GM12873 (cell line): Measurements from ENCODE around the gene ZNF79.

Experiments
- TF ChIP-seq, protein P1 (sequence below): IDR thresholded peaks from 2 replicates; pipeline ENCODE4 v1.5.1; 2012; ENCODE audit warnings: low read depth, mild to moderate bottlenecking, moderate library complexity, low read length, control low read depth; ENCODE audit not compliant: insufficient read depth; ENCODE audit errors: missing control alignments

Gene ZNF79

GRCh38 chr9:127398715-127399400, 25.3 kb upstream of the ZNF79 start:
- TF ChIP-seq, protein P1, sequence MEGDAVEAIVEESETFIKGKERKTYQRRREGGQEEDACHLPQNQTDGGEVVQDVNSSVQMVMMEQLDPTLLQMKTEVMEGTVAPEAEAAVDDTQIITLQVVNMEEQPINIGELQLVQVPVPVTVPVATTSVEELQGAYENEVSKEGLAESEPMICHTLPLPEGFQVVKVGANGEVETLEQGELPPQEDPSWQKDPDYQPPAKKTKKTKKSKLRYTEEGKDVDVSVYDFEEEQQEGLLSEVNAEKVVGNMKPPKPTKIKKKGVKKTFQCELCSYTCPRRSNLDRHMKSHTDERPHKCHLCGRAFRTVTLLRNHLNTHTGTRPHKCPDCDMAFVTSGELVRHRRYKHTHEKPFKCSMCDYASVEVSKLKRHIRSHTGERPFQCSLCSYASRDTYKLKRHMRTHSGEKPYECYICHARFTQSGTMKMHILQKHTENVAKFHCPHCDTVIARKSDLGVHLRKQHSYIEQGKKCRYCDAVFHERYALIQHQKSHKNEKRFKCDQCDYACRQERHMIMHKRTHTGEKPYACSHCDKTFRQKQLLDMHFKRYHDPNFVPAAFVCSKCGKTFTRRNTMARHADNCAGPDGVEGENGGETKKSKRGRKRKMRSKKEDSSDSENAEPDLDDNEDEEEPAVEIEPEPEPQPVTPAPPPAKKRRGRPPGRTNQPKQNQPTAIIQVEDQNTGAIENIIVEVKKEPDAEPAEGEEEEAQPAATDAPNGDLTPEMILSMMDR, result no peak

- TF ChIP-seq, protein P1, result no peak
Measured at GRCh38 chr9:127399736-127400269, 24.4 kb upstream of the ZNF79 start.

DNA sequence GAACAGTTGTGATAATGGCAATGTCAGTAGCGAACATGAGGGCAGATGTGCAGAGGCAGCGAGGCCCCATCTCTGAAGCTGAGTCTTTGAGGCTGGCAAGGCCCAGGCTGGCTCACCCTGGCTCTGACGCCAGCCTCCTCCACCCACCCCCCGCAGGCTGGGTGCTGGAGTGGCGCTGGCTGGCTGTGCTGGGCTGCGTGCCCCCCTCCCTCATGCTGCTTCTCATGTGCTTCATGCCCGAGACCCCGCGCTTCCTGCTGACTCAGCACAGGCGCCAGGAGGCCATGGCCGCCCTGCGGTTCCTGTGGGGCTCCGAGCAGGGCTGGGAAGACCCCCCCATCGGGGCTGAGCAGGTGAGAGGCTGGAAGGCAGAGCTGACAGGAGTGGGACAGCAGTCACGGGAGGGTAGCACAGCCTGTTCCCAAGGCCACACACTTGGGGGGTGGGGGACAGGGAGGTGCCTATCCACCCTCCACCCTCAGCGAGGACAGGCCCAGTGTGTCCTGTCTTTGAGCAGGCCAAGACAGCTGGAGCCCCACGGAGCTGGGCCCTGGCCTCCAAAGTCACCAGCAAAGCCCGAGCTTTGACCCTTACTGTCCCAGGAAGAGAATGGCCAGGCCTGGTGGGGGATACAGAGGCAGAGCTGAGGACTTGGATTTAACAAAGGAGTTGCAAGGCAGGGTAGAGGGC, 21.6 kb upstream of the ZNF79 start:
- TF ChIP-seq, protein P1, result no peak

DNA sequence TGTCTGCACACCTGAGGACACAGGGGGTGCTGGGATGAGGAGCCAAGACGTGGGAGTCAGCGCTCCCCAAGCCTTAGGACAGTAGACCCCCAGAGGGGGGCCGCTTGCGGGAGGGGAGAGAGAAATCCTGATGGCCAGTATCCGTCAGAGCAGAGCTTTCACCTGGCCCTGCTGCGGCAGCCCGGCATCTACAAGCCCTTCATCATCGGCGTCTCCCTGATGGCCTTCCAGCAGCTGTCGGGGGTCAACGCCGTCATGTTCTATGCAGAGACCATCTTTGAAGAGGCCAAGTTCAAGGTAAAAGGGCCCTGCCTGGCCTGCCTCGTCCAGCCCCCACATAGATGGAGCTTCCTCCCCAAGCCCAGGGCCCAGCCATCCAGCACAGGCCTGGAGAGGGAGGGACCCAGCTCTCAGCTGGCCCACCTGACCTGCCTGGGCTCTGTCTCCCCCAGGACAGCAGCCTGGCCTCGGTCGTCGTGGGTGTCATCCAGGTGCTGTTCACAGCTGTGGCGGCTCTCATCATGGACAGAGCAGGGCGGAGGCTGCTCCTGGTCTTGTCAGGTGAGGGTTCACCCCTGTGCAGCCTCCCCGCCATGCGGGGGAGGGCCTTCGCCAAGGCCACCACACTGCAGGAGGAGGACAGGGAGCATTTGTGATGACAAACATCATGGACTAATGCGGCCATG, 20.5 kb upstream of the ZNF79 start:
- TF ChIP-seq, protein P1, result no peak

GRCh38 chr9:127404631-127405030, 19.6 kb upstream of the ZNF79 start:
- TF ChIP-seq, protein P1, result no peak

- TF ChIP-seq, protein P1, result no peak
Measured at GRCh38 chr9:127405344-127406125, 18.6 kb upstream of the ZNF79 start.
